Stimulated activated CD4-positive, alpha-beta T cell treated with anti-CD3 and anti-CD28 coated beads, Interleukin-4, amount 100 ng/mL, for 48 hours (primary cell): ENCODE measurements around the gene WDR18.

Experiments used
- DNase-seq, 2 donors: peaks; one replicate each; pipeline ENCODE4 v3.0.0-alpha.2; 2020; ENCODE audit warnings: low read depth in 2 of 2

WDR18 gene

GRCh38 chr19:1008268-1009040 lies 24.3 kb downstream of the WDR18 start:
- DNase-seq: no peak

- DNase-seq: no peak
These were observed 25.2 kb downstream of the WDR18 start for GRCh38 chr19:1009041-1009980.

- DNase-seq: no peak
These were observed 25.9 kb downstream of the WDR18 start for GRCh38 chr19:1009981-1010538.

- no peak for DNase-seq
These were observed 26.7 kb downstream of the WDR18 start for GRCh38 chr19:1010586-1011510.

- no peak for DNase-seq
These were observed 27.7 kb downstream of the WDR18 start for GRCh38 chr19:1011831-1012333.

GRCh38 chr19:1012334-1012733 lies 28.2 kb downstream of the WDR18 start:
- no peak for DNase-seq

- DNase-seq: no peak
These were observed 29.1 kb downstream of the WDR18 start for GRCh38 chr19:1013218-1013617.

GRCh38 chr19:1014161-1015060 lies 30.3 kb downstream of the WDR18 start:
- no peak for DNase-seq

- DNase-seq: no peak
These were observed 31.1 kb downstream of the WDR18 start for GRCh38 chr19:1015061-1015781.

GRCh38 chr19:1015782-1016646 lies 31.9 kb downstream of the WDR18 start:
- DNase-seq: no peak

GRCh38 chr19:1016647-1017114 lies 32.5 kb downstream of the WDR18 start:
- DNase-seq: no peak

GRCh38 chr19:1017115-1017905 lies 33.2 kb downstream of the WDR18 start:
- no peak for DNase-seq

GRCh38 chr19:1017906-1018305 lies 33.8 kb downstream of the WDR18 start:
- no peak for DNase-seq

- DNase-seq: no peak
These were observed 34.2 kb downstream of the WDR18 start for GRCh38 chr19:1018393-1018792.

- DNase-seq: no peak
These were observed 34.9 kb downstream of the WDR18 start for GRCh38 chr19:1018932-1019615.

GRCh38 chr19:1019616-1019961 lies 35.4 kb downstream of the WDR18 start:
- DNase-seq: no peak
